HG03442 (cell line): Measurements from ENCODE around the gene EEFSEC.

Source experiments
- ATAC-seq: cut with Tn5 transposase; IDR thresholded peaks from one replicate; pipeline ENCODE4 v1.9.1; 2021; ENCODE audit warnings: mild to moderate bottlenecking, moderate library complexity; ENCODE audit not compliant: unreplicated experiment

The EEFSEC gene

GRCh38 chr3:128455786-128456748 is 302.8 kb downstream of the EEFSEC start:
- no peak for ATAC-seq

GRCh38 chr3:128456776-128457715 is 303.8 kb downstream of the EEFSEC start:
- no peak for ATAC-seq

GRCh38 chr3:128457937-128458336 is 304.7 kb downstream of the EEFSEC start:
- no peak for ATAC-seq
